Measurements from ENCODE around the gene PIBF1.
"Not testable (repeated sequence)": the region's sequence is repeated elsewhere in the genome, so short reads cannot be mapped to it uniquely, and the experiment has no call there.

The PIBF1 gene

DNA sequence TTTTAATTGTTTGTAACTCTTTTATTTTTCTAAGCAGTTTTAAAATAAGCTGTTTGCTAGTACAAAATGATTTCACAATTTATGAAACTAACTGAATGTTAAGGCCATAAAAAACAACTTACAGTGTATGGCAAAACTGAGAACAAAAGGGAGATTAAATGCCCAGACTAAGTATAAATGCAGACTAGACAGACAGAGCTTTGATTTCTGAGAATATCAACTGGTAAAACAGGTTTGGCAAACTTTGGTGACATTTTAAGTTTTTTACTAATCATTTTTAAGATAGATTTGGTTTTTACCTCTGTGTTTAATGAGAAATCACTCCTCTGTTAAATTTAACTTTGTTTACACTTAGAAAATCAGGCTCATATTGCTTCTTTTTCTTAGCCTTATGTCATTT is 149.4 kb downstream of the PIBF1 start:
- no peak for DNase-seq

DNA sequence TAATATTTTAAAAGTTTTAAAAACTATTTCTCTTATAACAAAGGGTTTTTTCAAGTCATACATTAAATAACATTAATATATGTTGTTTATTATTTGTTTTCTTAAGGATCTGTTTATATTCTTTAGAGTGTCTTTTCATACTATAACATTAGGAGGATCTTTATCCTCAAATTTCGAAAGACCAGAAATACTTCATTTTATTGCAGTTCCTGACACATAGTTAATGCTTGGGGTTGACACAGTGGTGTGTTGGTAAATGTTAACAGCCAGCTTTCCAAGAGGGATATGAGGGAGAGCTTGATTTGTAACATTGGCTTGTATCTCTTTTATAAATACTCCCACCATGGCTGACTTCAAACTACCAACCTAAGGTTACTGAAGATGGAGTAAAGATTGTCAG is 150.3 kb downstream of the PIBF1 start:
- DNase-seq = no peak

DNA sequence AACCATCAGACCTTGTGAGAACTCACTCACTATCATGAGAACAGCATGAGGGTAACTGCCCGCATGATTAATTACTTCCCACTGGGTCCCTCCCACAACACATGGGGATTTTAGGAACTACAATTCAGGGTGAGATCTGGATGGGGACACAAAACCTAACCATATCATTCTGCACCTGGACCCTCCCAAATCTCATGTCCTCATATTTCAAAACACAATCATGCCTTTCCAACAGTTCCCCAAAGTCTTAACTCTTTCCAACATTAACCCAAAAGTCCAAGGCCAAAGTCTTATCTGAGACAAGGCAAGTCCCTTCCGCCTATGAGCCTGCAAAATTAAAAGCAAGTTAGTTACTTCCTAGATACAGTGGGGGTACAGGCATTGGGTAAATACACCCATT is 164.3 kb downstream of the PIBF1 start:
- not testable (repeated sequence) for DNase-seq

DNA sequence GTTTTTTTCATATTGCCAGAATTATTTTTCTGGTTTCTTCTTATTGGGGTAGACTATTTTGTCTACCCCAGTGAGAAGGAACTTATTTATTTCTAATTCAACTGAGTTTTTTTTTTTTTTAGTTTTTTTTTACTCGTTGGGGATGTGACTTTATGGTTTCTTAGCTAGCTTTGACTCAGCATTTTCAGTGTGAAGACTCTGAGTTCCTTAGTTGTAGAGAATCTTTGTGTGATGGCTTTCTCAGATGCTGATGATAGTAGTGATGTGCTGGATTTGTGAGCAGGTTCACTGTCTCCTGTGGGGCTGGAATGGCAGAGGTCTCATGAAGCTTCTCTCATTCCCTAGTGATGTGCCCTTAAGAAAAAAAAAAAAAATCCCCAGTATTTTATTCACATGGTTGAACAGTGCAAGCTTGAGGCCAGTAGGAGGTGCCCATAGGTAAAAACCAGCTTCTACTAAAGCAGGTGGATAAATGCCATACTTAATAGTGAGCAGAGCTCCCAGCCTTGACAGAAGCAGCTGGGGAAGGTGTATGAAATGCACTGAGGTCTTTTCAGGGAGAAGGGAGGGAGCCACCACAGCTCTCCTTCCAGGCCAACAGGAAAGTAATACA is 170.7 kb downstream of the PIBF1 start:
- no peak for DNase-seq

DNA sequence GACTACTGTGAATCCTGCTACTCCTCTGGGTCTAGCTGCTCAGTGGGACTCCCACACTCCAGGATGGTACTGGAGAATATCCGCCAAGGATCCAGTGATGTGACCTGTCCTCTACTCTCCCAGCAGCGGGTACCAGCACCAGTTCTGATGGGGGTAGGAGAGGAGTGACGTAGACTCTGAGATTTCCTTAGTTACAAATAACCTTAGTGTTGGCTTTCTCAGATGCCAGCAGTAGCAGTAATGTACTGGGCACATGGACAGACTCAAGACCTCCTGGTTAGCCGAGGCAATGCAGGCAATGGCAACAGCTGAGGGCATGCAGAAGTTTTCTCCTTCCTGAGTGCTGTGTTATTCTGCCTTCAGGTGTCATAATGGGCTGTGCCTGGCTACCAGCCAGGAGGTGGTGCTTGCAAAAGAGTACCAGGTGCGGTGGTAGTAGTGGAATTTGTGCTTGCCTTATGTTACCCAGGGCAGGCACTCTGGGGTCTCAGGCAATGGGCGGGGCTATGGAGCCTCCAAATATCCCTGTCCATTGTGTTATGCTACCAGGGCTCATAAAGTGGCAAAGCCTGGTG is 171.5 kb downstream of the PIBF1 start:
- no peak for DNase-seq

DNA sequence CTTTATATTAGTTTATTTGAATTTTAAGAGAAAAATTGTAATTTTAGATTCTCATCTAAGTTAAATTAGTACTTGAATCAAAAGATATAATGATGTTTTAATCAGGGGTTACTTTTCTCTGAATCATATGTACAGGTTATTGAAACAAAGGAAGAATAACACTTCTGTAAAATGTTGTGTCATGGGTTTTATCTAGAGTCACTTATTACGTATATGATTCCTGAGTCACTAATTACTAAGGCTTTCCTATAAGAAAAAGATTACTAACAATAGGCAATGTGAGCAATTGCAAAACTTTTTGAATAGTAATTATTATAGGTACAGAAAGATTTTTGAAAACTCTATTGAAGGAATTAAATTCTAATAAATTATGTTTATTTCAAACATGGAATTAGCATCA is 177.7 kb downstream of the PIBF1 start:
- DNase-seq = no peak

DNA sequence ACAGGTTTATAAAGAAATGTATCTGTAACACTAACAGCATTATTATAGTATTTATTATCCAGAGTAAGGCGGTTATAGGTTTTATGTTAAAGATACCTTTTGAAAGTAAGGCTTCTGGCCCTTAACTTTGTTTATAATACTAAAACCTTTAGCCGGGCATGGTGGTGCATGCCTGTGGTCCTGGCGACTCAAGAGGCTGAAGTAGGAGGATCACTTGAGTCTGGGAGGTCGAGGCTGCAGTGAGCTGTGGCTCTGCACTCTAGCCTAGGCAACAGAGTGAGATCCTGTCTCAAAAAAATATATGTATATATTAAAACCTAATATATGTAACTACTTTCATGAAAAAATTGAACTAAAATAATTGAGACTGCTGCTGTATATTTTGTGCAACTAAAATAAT is 178.2 kb downstream of the PIBF1 start:
- DNase-seq = no peak

DNA sequence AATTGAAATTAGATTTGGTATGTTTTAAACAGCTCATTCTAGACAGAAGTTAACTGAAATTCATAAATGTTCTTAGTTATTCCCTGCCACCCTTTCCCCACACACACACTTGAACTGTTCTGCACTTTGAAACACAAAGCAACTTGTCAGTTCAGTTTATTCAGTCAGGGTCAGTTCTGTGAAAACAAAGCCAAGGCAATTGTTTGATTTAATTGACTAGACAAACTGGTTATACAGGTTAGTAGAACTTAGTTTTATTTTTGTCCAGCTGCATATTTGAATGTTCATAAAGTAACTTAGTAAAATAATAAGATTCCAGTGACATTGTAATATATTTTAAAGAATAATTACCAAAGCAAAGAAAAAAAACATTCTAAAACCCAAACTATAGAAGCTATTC is 178.6 kb downstream of the PIBF1 start:
- no peak for DNase-seq

DNA sequence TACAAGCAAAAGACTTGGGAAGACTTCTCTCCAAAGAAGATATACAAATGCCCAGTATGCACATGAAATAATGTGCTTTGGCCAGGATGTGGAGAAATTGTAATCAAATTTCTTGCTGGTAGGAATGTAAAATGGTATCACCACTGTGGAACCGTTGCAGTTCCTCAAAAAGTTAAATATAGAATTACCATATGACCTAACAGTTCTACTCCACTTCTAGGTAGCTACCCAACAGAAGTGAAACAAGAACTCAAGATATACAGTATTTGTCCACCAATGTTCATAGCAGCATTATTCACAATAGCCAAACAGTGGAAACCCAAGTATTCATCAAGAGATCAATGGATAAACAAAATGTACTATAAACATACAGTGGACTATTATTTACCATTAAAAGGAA is 181.8 kb downstream of the PIBF1 start:
- no peak for DNase-seq

DNA sequence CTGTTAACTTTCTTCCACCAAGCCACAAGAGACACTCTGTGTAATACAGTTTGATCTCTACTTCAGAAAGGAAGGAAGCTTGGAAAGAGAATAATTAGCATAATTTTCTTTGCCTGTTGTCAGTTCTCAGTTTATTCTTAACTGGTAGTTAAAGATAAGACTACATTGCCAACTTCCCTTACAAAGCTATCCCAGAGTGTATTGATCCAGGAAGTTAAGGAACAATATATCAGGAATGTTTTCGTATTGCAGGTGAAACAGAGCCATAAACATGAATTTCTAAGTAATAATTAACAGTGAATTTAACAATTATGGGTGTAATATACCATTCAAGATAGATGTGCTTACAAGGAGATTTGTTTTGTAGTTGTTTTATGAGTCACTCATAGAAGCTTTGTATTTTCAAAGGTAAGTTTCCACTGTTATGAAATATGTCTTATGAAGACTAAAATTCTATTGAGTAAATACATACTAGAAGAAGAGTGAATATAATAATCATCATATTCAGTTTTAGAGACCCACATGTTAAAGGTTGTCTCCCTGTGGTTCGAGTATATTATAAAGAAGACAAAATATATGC is 188.5 kb downstream of the PIBF1 start:
- no peak for DNase-seq

DNA sequence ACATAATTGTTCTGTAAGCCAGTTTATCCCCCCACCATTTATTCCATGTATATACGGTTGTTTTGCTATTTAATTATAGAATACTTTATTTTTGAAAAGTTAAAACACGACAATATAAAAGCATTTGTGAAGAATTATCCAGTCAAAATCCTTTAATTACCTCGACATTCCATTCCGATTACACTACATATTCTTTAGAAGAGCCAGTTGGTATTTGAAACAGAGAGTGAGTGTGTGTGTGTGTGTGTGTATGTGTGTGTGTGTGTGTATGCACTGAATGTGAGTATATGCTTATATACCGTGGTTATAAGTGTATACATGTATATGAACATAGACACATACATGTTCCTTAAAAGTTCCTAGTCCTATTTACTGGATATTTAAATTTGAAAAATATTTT is 189.0 kb downstream of the PIBF1 start:
- DNase-seq = no peak

DNA sequence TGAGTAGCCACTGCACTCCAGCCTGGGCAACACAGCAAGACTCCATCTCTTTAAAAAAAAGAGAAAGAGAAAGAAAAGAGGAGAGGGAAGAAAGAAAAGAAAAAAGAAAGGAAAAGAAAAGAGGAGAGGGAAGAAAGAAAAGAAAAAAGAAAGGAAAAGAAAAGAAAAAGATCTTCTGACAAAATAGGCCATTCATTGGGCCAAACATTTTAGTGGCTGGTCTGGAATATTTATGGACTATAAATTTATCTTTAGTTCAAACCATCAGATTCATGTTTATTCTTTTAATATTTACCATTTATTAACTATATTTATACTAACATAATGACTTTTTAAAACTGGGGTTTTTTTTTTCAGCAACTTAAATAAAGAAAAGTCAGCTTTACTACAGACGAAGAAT is 191.3 kb downstream of the PIBF1 start:
- DNase-seq = no peak

DNA sequence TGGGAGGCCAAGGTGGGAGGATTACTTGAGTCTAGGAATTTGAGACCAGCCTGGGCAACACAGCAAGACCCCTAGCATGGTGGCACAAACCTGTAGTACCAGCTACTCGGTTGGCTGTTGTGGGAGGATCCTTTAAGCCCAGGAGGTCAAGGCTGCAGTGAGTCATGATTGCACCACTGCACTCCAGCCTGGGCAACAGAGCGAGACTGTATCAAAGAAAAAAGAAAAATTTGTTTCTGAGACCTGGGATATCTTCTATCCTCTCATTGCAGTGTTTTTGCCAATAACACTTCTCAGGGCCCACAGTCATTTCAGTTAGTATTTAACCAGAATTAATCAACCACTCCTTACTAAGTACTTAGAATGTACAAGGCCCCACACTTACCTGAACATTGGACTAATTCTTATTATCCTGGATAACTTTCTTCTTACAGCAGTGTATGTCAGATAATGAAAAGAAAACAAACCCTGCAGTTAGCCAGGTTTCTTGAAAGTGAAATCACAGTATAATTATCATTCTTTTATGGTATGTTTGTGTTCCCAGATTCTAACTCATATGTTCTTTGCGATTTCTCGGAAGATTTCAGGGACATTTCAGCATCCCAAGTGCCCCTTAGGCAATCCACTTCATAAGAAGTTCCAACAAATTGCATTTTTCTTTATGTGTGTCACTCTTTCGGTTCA is 201.3 kb downstream of the PIBF1 start:
- no peak for DNase-seq

DNA sequence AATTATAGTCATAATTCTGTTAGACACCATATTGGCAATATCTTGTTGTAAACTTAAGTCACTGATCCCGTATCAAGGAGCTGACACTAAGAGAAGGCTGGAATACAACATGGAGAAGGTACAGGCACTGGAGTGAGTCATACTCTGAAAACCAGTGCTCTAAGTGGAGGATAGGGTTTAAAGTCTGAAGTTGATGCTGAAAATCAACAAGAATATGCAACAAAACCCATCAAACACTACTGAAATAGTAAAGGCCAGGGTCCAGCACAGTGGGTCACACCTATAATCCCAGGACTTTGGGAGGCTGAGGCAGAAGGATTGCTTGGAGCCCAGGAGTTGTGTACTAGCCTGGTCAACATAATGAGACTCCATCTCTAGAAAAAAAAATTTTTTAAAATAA is 203.7 kb downstream of the PIBF1 start:
- DNase-seq = no peak

DNA sequence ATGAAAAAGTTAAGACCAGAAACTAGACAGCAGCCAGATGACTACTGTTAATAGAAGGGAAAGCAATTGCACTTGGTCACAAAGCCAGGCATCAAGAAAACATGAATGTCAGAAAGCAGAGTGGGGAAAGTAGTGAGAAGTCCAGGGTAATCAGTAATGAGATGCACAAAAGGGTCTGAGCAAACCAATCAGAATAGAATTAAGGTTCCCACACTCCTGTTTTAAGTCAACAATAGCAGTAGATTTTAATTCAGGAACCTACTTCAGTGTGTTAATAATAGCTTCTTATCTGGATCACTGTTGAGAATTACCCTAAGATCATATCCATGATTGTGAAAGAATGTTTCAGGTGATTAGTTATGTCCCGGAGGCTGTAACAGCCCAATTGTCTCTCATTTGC is 204.3 kb downstream of the PIBF1 start:
- DNase-seq = no peak

DNA sequence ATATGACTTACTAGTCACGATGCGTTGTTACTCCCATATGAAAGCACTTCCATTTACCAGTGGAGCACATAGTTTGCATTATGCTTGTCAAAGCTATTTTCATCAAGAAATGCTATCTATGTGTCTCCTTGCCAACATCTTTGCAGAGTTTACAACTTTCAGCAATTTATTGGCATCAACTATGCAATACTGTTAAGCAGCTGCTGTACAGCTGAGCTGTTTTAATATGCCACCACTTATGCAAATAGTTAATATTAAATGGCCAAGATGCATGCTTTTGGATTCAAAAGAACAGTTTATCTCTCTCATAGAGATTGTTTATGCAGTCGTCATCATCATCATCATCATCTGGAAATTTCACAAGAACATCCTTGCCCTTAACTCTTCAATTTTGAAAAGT is 209.0 kb downstream of the PIBF1 start:
- no peak for DNase-seq

DNA sequence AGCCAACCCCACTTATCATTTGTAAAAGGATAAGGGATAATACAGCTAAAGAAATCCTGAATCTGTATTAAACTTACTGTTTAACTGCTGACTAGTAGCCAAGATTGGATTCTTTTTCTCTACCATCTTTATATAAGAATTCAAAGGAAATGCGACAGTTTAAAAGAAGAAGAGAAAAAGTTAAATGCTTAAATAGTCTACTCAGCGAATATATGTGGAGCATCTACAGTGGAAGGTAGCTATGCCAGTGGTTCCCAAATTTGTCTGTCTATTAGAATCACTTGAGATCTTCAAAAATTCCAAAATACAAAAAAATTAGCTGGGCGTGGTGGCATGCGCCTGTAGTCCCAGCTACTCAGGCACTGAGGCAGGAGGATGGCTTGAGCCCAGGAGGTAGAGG is 216.1 kb downstream of the PIBF1 start:
- no peak for DNase-seq

DNA sequence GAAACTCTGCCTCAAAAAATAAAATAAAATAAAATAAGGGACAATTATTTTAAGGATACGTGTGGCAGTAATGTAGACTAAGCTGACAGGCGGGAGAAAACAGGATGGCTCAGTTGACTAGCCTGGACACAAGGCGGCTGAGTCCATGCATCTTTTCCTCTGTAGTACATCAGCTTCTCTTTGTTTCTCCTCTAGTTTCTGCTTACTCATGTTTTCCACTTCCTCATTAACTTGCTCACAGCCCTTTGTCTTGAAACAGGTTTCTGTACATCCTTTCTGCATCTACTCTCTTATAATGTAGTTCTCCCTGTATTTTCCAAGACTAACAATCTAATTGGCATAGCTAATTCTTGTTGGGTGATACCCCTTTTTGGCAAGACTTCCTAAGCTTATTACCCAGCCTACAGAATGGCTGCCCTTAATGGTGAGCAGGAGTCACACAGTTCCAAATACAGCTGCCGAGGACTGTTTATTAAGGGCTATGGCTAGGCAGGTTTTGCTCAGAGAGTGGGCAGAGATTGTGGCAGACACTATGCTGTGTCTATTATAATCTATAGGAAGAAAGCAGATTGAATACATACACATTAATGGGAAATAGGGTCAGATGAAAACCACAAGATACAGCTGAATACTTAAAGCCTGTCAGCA is 218.2 kb downstream of the PIBF1 start:
- no peak for DNase-seq

DNA sequence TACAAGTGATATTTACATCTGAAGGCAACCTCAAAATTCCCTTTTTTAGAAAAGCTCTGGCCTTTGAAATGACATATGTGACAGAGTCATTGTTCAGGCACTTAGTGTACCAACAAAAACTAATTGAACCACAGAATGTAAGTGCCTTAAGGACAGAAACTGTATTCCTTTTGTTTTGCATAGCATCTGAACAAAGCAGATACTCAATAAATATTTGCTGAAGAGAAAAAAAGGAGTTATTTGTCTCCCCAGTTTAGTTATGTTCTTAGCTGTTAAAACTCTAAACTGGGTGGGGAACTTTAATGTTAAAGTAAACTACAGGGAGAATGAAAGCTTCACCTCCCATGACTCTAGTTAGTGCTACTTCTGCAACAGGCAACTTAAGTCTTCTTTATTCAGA is 220.0 kb downstream of the PIBF1 start:
- DNase-seq = no peak

DNA sequence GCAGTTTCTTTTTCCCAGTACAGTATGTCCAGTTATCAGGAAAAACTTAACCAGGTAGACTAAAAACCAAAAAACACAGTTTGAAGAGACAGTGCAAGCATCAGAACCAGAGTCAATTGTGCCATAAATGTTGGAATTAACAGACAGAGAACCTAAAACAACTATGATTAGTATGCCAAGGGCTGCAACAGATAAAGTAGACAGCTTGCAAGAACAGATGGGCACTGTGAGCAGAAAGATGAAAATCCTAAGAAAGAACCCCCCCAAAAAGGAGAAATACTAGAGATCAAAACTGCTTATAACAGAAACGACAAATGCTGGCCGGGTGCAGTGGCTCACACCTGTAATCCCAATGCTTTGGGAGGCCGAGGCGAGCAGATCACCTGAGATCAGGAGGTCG is 229.8 kb downstream of the PIBF1 start:
- no peak for DNase-seq

DNA sequence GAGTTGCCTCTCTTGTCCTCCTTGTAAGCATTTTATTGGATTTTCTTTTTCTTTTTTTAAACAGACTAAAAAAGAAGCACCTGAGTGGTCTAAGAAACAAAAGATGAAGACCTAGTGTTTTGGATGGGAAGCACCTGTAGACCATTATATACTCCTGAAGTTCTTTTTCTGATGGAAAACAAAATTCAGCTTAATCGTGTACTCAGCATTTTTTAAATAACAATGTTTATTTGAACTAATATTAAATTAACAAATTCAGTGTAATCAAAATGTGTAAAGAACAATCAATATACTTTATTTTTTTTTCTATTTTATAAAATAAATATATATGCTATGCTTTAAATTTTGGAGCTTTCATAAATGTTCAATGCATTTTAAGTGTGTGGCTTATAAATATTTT is 233.9 kb downstream of the PIBF1 start:
- no peak for DNase-seq

DNA sequence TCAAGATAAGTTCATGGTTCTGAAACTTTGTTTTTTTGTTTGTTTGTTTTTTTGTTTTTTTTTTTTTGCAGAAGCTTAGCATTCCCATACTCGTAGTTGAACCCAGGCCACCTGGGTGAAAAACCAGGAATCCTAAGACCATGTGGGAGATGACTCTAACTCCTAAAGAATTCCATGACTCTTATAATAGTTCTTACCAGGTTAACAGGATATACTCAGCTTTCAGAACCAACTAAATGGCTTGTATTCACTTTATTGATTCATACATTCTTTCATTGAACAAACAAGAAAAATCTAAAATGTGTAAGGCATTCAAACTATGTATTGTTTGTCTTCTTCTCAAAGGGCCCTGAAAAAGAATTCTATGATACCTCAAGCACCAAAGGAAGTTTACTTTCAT is 236.4 kb downstream of the PIBF1 start:
- no peak for DNase-seq

DNA sequence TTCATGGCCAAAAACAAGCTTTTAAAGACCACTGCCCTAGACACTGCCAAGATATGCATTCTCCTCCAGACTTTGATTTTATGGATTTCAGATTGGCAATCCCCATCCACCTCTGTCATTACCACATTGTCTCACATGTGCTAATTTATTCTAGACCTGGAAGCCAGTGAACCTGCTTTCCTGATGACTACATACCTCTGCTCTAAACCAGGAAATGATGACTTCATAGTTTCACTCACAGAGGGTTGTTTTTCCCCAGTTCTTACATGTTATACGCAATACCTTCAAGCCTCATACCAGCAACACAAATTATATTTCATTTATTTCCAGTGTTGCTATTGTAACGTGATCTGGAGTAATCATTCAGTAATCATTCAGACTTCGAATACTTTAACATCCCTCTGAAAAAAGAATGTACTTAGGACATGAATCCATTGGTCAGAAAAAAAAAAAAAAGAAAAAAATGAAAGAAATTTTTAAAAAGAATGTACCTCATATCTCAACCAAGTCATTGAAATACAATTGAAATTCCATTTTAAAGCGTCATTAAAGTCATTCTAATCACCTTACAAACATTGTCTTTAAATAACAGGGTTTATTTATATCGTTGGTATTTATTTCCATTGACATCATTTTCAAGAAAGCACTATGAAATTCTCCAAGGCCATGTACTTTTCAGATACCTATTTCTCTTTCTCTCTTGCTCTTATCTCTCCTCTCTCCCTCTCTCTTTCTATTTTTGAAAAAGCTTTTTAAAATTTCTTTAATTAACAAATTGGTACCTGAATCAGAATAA is 243.5 kb downstream of the PIBF1 start:
- no peak for DNase-seq

Measured in NCI-H1092 (cell line).